Measurements from ENCODE around the gene CAPN12.

Gene CAPN12, protein sequence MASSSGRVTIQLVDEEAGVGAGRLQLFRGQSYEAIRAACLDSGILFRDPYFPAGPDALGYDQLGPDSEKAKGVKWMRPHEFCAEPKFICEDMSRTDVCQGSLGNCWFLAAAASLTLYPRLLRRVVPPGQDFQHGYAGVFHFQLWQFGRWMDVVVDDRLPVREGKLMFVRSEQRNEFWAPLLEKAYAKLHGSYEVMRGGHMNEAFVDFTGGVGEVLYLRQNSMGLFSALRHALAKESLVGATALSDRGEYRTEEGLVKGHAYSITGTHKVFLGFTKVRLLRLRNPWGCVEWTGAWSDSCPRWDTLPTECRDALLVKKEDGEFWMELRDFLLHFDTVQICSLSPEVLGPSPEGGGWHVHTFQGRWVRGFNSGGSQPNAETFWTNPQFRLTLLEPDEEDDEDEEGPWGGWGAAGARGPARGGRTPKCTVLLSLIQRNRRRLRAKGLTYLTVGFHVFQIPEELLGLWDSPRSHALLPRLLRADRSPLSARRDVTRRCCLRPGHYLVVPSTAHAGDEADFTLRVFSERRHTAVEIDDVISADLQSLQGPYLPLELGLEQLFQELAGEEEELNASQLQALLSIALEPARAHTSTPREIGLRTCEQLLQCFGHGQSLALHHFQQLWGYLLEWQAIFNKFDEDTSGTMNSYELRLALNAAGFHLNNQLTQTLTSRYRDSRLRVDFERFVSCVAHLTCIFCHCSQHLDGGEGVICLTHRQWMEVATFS
- long read RNA-seq: 0 reads

DNA sequence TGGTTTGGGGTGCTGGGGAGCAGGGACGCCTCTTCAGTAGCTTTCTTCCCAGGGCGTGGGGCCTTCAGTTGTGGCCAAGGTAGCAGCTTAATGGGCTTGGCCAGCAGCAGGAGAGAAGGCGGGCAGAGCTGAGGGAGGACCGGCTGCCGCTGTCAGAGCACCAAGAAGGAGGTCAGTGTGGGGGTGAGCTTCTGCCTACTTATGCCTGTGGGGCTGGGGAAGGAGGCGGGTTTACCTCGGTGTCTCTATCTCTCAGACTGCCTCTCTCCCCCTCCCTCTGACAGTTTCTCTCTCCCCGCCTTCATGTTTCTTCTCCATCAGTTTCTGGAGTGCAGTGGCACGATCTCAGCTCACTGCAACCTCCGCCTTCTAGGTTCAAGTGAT is at the start of gene CAPN12:
TSS of gene CAPN12 (minus strand) at position 177 of the 384 bp plus-strand sequence. CDS start 309 bp downstream, outside the sequence.
- Histone ChIP-seq H3K4me3 (replicated peaks; ENCODE audit: insufficient read depth, low read length) (no peak within 1 kb of the TSS), H3K27ac (replicated peaks) (no peak within 1 kb of the TSS), H3K27me3 (ENCODE audit: insufficient read depth, poor library complexity, severe bottlenecking) (no peaks in the 10 kb centered on the region)
- DNase-seq (ENCODE audit: low read depth in 1 of 2, low spot score in 1 of 2): no peak
- TF ChIP-seq, protein P1, sequence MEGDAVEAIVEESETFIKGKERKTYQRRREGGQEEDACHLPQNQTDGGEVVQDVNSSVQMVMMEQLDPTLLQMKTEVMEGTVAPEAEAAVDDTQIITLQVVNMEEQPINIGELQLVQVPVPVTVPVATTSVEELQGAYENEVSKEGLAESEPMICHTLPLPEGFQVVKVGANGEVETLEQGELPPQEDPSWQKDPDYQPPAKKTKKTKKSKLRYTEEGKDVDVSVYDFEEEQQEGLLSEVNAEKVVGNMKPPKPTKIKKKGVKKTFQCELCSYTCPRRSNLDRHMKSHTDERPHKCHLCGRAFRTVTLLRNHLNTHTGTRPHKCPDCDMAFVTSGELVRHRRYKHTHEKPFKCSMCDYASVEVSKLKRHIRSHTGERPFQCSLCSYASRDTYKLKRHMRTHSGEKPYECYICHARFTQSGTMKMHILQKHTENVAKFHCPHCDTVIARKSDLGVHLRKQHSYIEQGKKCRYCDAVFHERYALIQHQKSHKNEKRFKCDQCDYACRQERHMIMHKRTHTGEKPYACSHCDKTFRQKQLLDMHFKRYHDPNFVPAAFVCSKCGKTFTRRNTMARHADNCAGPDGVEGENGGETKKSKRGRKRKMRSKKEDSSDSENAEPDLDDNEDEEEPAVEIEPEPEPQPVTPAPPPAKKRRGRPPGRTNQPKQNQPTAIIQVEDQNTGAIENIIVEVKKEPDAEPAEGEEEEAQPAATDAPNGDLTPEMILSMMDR (IDR thresholded peaks at IDR 0.05; ENCODE audit: insufficient read depth, low read length): no peak
- TF ChIP-seq REST (IDR thresholded peaks at IDR 0.05; ENCODE audit: insufficient replicate concordance, low read depth) (no peak), GABPA (IDR thresholded peaks at IDR 0.05; ENCODE audit: low read depth) (no peak)

- no peak for DNase-seq (ENCODE audit: low read depth in 1 of 2, low spot score in 1 of 2)
- Histone ChIP-seq H3K4me3 (replicated peaks; ENCODE audit: insufficient read depth, low read length) (no peak overlapping the region), H3K27ac (replicated peaks) (no peak overlapping the region), H3K27me3 (ENCODE audit: insufficient read depth, poor library complexity, severe bottlenecking) (peaks cover 12% of the 10 kb centered on the region)
- TF ChIP-seq SPI1 (IDR thresholded peaks at IDR 0.05; ENCODE audit: borderline replicate concordance, low read depth) (no peak), REST (IDR thresholded peaks at IDR 0.05; ENCODE audit: insufficient replicate concordance, low read depth) (no peak), GABPA (IDR thresholded peaks at IDR 0.05; ENCODE audit: low read depth) (no peak), POLR2AphosphoS5 (IDR thresholded peaks at IDR 0.05; ENCODE audit: low read depth) (no peak)
- TF ChIP-seq, protein P1 (IDR thresholded peaks at IDR 0.05; ENCODE audit: insufficient read depth, low read length): no peak
Measured at GRCh38 chr19:38793671-38794070, 49.4 kb upstream of the CAPN12 start.

- H3K4me3 ChIP-seq (replicated peaks; ENCODE audit: insufficient read depth, low read length): no peak overlapping the region
- TF ChIP-seq GABPA (IDR thresholded peaks at IDR 0.05; ENCODE audit: low read depth): no peak
- TF ChIP-seq POLR2AphosphoS5 (IDR thresholded peaks at IDR 0.05; ENCODE audit: low read depth): no peak
- TF ChIP-seq, protein P1 (IDR thresholded peaks at IDR 0.05; ENCODE audit: insufficient read depth, low read length): no peak
- no peak for TF ChIP-seq SPI1 (IDR thresholded peaks at IDR 0.05; ENCODE audit: borderline replicate concordance, low read depth)
- TF ChIP-seq REST (IDR thresholded peaks at IDR 0.05; ENCODE audit: insufficient replicate concordance, low read depth): no peak
- no peak for DNase-seq (ENCODE audit: low read depth in 1 of 2, low spot score in 1 of 2)
- peaks cover 12% of the 10 kb centered on the region for H3K27me3 ChIP-seq (ENCODE audit: insufficient read depth, poor library complexity, severe bottlenecking)
- H3K27ac ChIP-seq (replicated peaks): no peak overlapping the region
Measured at GRCh38 chr19:38793177-38793576, 48.9 kb upstream of the CAPN12 start.

All from HL-60 (cell line).